Mammary microvascular endothelial cell (primary cell): Measurements from ENCODE around the gene KLHL2. TPM values are rescaled to one million over a fixed set of nuclear protein-coding genes. Genes with fewer than 3 reads are reported as not detected.

ENCODE experiments used
- total RNA-seq: library from RNA; depleted of rRNA; stranded (reverse); fragments of >200 nt; gene quantifications from 2 replicates; pipeline ENCODE4 v1.2.3, GENCODE V29; 2015

KLHL2 gene, protein sequence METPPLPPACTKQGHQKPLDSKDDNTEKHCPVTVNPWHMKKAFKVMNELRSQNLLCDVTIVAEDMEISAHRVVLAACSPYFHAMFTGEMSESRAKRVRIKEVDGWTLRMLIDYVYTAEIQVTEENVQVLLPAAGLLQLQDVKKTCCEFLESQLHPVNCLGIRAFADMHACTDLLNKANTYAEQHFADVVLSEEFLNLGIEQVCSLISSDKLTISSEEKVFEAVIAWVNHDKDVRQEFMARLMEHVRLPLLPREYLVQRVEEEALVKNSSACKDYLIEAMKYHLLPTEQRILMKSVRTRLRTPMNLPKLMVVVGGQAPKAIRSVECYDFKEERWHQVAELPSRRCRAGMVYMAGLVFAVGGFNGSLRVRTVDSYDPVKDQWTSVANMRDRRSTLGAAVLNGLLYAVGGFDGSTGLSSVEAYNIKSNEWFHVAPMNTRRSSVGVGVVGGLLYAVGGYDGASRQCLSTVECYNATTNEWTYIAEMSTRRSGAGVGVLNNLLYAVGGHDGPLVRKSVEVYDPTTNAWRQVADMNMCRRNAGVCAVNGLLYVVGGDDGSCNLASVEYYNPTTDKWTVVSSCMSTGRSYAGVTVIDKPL
- total RNA-seq: 18.7 and 26.0 TPM in 2 replicates

DNA sequence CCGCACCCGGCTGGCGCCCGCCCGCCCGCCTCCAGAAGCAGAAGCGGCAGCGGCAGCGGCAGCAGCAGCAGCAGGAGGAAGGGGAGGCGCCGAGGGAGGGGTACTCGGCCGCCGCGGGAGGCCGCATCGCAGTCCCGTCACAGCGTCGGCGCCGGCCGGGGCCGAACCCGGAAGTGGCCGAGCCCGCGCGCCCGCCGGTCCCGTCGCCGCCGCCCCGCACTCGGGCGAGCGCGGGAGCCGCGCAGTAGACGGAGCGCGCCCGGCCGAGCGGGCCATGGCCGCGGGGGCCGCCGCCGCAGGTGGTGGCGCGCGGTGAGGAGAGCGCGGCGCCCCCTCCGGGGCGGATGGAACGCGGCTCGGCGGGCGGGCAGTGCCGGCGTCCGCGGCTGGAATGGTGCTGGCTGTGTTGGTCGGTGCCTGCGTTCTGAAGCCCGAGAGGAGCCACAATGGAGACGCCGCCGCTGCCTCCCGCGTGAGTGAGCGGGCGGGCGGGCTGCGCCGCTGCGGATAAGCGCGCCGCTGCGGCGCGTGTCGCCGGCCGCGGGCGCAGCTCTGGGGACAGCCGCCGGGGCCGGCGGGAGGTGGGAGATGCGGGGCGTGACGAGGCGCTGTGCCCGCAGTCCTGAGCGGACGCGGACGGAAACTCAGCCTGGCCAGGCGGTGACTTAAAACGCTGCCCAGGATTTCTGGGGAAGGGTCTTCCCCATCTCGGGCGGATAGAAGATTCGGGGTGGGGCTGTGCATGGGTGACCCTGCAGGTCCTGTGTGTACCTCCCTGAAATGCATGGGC, at the start of gene KLHL2:
KLHL2 (plus strand) TSS at position 131 of the 790 bp plus-strand sequence; CDS start at position 447, 316 bp downstream.

DNA sequence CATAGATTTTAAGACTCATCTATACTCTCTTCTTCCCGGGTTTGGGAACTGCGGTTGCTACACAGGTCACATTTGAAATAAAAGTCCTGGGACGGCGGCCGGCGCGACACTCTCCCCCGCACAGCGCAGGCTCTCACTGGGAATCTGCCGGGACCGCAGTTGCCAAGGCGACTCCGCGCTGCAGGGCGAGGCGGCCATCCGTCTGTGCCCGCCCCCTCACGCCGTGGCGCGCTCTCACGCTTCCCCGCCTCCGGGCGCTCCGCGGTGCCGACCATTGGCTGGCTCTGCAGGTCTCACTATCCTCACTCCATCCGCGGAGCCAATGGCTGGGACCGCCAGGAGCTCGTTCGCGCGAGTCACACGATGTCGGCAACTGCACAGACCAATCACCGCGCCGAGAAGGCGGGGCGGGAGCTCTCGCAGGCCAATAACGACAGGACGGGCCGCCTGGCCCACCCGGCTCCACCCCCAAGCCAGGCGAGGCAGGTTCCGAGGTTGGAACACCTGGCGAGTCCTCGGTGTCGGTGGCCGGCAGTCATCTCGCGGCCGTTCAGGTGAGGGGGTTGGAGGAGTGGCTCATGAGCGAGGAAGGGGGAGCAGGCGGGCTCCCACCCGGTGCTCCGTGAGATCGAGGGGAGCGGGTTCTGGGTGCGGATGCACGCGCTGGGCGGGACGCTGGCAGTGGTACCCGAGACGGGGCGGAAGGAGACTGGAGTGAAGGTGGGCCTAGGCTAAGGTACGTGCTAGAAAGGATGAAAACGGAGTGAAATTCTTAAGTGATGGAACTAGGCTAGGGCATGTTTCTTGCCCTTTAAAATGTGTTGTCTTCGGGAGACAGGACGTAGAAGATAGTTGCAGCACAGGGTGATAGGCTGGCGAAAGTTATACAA, 120.1 kb downstream of the KLHL2 start, which contains the start of gene MSMO1:
MSMO1 (plus strand) TSS at position 459 of the 890 bp plus-strand sequence. CDS start 5,702 bp downstream, outside the sequence.

Other genes starting within 250 kb of the KLHL2 start
- gene TRIM61, start 229.9 kb upstream of the KLHL2 start, total RNA-seq: not detected in 2 replicates
- not detected in 2 replicates for gene TRIM60, start 175.6 kb upstream of the KLHL2 start, total RNA-seq
- gene TRIM75, start 153.7 kb upstream of the KLHL2 start, total RNA-seq: not detected in 2 replicates
- 16.3 and 16.7 TPM in 2 replicates for gene TMEM192, start 94.7 kb upstream of the KLHL2 start, total RNA-seq
- 84.2 and 94.5 TPM in 2 replicates for gene MSMO1, start 120.1 kb downstream of the KLHL2 start, total RNA-seq
- 0.25 and 0.53 TPM in 2 replicates for gene CPE, start 171.4 kb downstream of the KLHL2 start, total RNA-seq